GM19438 (cell line): ENCODE measurements around the gene MAD1L1.

Experiments
- ATAC-seq: cut with Tn5 transposase; IDR thresholded peaks from one replicate; pipeline ENCODE4 v1.9.1; 2021; ENCODE audit warnings: low read depth; ENCODE audit not compliant: unreplicated experiment

Gene MAD1L1

GRCh38 chr7:1853986-1854865 lies 378.5 kb downstream of the MAD1L1 start:
- no peak for ATAC-seq

- no peak for ATAC-seq
Observed at GRCh38 chr7:1853431-1853985, 379.2 kb downstream of the MAD1L1 start.

GRCh38 chr7:1852517-1853430 lies 380.0 kb downstream of the MAD1L1 start:
- no peak for ATAC-seq

- no peak for ATAC-seq
Observed at GRCh38 chr7:1851721-1852516, 380.8 kb downstream of the MAD1L1 start.

GRCh38 chr7:1850976-1851571 lies 381.7 kb downstream of the MAD1L1 start:
- ATAC-seq: no peak

GRCh38 chr7:1850111-1850975 lies 382.4 kb downstream of the MAD1L1 start:
- no peak for ATAC-seq

GRCh38 chr7:1849351-1850041 lies 383.2 kb downstream of the MAD1L1 start:
- no peak for ATAC-seq

GRCh38 chr7:1848911-1849311 lies 383.8 kb downstream of the MAD1L1 start:
- no peak for ATAC-seq

- no peak for ATAC-seq
Observed at GRCh38 chr7:1848013-1848640, 384.6 kb downstream of the MAD1L1 start.

GRCh38 chr7:1847260-1848001 lies 385.3 kb downstream of the MAD1L1 start:
- no peak for ATAC-seq

- ATAC-seq: no peak
Observed at GRCh38 chr7:1846331-1847065, 386.2 kb downstream of the MAD1L1 start.

- no peak for ATAC-seq
Observed at GRCh38 chr7:1845536-1846311, 387.0 kb downstream of the MAD1L1 start.

GRCh38 chr7:1844951-1845390 lies 387.8 kb downstream of the MAD1L1 start:
- no peak for ATAC-seq

- no peak for ATAC-seq
Observed at GRCh38 chr7:1844336-1844950, 388.3 kb downstream of the MAD1L1 start.

GRCh38 chr7:1843921-1844335 lies 388.8 kb downstream of the MAD1L1 start:
- ATAC-seq: peak; percentile 66
